GM12865 (cell line): Measurements from ENCODE around the gene DUSP7.
"Not testable (repeated sequence)": the region's sequence is repeated elsewhere in the genome, so short reads cannot be mapped to it uniquely, and the experiment has no call there.

Experiments
- DNase-seq: peaks from one replicate; pipeline ENCODE4 v3.0.0; 2010; ENCODE audit warnings: low read depth
- H3K4me3 ChIP-seq: 2 replicates; pipeline ENCODE4 v1.5.1; 2011; ENCODE audit warnings: mild to moderate bottlenecking, low read depth, low read length, control low read depth
- TF ChIP-seq, protein P1 (sequence below): IDR thresholded peaks from 2 replicates; pipeline ENCODE4 v1.5.1; 2011; ENCODE audit warnings: low read length, control low read depth, low read depth, inconsistent platforms; ENCODE audit not compliant: insufficient read depth; ENCODE audit errors: missing control alignments

The DUSP7 gene

DNA sequence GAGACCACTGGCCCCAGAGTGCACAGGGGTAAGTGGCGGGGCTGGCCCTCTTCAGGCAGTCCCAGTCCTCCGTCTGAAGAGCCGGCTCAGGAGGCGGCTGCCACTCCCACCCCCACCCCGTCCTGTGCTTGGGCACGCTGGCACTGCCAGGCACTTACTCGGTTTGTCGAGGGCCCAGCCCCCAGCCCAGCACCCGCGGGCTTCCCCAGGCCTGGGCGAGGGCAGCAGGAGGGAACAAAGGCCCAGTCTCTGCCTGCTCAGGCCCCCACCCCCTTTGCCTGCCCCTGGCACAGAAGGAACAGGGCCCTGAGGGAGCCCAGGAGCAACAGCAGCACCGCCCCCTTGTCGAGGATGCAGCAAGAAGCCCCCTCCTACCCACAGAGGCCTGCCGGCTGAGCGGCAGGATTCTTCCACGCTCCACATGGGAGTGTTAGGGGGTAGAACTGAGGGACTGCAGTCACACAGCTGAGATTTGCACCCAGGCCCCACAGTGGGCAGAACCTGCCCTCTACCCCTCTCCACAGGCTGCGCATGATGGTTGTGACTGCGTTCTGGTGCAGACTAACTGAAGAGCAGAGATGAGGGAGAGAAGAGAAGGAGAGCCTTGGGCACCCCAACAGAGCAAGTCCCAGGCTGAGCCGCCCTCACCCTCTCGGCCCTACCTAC, 8.9 kb downstream of the DUSP7 start:
- DNase-seq, result no peak

DNA sequence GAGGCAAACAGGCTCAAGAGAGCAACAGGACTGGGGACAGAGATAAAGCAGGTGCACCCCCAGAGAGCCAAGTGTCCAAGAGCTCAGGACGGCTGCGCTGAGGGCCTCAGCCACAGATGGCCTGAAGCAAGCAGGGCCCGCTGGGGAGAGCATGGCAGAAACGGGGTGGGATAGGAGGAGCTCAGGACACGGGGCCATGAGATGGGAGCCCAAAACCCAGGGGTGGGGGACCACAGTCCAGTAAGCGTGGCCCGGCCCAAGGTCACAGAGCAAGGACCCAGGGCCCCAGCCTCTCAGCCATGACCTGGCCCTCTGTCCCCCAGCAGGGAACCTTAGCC, 9.5 kb downstream of the DUSP7 start:
- H3K4me3 ChIP-seq, result no peak overlapping the region
- TF ChIP-seq, protein P1, sequence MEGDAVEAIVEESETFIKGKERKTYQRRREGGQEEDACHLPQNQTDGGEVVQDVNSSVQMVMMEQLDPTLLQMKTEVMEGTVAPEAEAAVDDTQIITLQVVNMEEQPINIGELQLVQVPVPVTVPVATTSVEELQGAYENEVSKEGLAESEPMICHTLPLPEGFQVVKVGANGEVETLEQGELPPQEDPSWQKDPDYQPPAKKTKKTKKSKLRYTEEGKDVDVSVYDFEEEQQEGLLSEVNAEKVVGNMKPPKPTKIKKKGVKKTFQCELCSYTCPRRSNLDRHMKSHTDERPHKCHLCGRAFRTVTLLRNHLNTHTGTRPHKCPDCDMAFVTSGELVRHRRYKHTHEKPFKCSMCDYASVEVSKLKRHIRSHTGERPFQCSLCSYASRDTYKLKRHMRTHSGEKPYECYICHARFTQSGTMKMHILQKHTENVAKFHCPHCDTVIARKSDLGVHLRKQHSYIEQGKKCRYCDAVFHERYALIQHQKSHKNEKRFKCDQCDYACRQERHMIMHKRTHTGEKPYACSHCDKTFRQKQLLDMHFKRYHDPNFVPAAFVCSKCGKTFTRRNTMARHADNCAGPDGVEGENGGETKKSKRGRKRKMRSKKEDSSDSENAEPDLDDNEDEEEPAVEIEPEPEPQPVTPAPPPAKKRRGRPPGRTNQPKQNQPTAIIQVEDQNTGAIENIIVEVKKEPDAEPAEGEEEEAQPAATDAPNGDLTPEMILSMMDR, result no peak
- DNase-seq, result no peak

More for the DNA sequence above, 8.9 kb downstream of the DUSP7 start:
- no peak overlapping the region for H3K4me3 ChIP-seq
- TF ChIP-seq, protein P1, result no peak

DNA sequence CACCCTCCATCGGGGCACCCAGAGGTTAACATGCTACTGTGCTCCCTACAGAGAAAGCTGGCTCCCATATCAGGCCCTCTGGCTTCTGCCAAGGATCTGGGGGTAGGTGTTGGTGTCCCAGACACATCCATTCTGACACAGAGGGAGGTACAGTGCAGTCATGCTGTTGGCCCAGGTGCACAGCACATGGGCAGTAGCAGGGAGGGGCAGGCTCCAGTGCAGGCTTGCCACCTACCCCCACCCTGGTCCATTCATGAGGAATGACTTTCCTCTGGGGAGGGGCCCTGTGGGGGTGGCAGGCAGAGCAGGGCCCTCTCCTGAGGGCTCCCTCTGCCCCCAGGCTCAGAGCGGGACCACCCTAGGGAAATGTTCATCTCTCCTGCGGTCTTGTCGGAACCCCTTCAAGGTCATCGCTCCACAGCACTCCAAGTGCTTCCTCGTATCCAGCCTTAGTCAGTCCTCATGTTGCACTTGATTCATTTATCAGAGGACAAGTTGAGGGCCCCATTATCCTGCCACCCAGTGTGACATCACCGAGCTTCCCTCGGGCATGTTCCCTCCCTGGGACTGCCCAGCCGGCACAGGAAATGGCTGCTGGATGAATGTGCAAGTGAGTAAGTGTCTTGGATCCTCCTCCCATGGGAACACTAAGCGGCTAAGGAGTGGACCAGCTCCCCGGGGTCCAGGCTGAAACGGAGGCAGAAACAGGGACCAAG, 10.0 kb downstream of the DUSP7 start:
- TF ChIP-seq, protein P1, result no peak
- no peak overlapping the region for H3K4me3 ChIP-seq
- DNase-seq, result no peak

DNA sequence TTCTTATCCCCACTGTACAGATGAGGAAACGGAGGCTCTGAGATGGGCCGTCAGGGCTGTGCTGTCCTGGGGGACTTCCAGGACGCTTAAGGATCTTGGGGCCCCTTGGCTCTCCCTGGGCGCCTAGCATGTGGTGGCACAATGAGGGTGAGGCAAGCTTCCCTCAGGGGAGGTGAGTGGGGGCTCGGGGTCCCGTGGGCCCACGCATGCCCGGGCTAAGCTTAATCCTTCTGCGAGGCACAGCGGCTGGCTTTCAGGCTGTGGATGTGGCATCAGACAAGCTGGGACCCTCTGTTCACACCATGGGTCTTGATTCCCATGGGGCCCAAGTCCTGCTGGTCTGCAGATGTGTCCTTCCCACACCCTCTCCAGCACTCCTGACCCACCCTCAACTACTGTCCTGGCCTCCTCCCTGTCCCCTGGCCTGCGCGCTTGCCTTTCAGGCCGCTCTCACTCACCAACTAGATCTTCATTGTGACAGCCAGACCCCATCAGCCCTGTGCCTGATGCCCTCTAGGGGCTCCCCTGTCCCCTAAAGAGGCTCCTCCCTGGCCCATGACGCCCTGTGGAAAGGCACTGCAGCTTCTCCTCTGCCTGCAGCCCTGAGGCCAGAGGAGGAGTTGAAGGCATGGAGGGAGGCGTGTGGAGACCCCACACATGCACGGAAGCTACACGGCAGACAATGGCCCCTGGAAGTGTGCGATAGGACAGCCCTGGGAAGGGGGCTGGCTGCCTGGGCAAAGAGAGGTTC, 11.3 kb downstream of the DUSP7 start:
- TF ChIP-seq, protein P1, result no peak
- no peak for DNase-seq
- H3K4me3 ChIP-seq, result no peak overlapping the region

DNA sequence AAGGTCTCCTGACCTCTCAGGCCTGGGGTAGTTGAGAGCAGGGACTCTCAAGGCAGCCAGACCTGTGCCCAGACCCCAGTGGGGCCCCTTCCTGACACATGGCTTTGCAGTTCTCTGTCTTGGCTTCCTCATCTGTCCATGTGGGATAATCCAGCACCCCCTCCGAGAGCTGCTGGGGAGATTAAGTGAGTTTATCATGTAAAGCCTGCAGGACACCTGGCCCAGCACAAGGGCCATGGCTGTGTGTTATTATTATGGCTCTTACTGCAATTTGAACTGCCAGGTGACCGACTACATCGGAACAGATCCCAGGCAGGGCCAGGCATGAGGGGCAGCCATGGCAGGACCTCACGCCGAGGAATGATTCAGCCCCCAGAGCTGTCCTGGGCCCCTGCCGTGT, 12.6 kb downstream of the DUSP7 start:
- no peak overlapping the region for H3K4me3 ChIP-seq
- DNase-seq, result no peak
- TF ChIP-seq, protein P1, result no peak

DNA sequence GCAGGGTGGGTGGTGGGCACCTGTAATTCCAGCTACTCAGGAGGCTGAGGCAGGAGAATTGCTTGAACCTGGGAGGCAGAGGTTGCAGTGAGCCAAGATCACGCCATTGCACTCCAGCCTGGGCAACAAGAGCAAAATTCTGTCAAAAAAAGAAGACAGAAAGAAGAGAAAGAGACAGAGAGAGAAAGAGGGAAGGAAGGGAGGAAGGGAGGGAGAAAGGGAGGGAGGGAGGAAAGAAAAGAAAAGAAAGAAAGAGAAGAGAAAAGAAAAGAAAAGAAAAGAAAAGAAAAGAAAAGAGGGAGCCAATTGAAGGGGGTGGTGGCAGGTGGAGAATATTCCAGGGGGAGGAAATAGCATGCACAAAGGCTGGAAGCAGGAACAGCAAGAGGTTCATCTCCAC, 13.3 kb downstream of the DUSP7 start:
- DNase-seq, H3K4me3 ChIP-seq: not testable (repeated sequence)

DNA sequence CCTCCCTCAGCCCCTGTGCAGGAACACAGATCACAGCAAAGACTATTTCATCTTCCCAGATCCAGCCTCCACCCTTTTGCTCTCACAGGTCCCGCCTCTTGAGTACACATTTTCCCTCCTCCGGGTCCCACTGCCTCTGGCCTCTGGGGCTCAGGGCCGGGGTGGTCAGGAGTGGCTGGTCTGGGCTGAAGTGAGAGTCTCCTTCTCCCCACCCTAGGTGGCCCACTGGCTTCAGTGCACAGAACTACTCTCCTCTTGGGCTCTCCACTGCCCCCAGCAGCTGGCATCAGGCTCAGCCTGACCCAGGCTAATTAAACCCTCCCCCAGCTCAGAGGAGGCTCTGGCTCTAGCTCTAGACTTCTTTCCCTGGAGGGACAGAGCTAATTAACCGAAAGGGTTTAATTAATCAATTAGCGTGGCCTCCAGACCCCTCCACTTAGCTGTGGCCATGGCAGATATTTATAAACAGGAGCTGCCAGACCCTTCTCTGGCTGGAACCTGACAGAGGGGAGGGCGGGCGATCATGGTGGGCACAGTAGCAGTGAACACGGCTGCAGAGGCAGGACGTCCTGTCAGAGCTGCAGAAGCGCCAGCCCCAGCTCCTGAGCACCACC, 15.1 kb downstream of the DUSP7 start:
- no peak for DNase-seq
- TF ChIP-seq, protein P1, result no peak
- H3K4me3 ChIP-seq, result no peak overlapping the region
